GM12875 (cell line): ENCODE data around the gene CAT.
A peak's percentile ranks its signal among the peaks of the same experiment; 100 is the strongest.

Experiments used
- H3K4me3 ChIP-seq: one replicate; pipeline ENCODE4 v1.5.1; 2011; ENCODE audit warnings: low read depth, low read length, control low read depth
- CTCF ChIP-seq: IDR thresholded peaks from 2 replicates; pipeline ENCODE4 v1.5.1; 2011; ENCODE audit warnings: low read depth, mild to moderate bottlenecking, control low read depth, inconsistent platforms, low read length, moderate library complexity, borderline replicate concordance; ENCODE audit not compliant: insufficient read depth

Gene CAT

GRCh38 chr11:34433899-34434298 is 4.8 kb upstream of the CAT start:
- no peak overlapping the region for H3K4me3 ChIP-seq
- no peak for TF ChIP-seq CTCF

- no peak overlapping the region for H3K4me3 ChIP-seq
- no peak for TF ChIP-seq CTCF
Measured at GRCh38 chr11:34437224-34438125, 1.3 kb upstream of the CAT start.

GRCh38 chr11:34439610-34440198 is 970 bp downstream of the CAT start:
- H3K4me3 ChIP-seq, result peak overlapping the region; percentile 85
- no peak for TF ChIP-seq CTCF

GRCh38 chr11:34441814-34442213 is 3.1 kb downstream of the CAT start:
- TF ChIP-seq CTCF, result no peak
- H3K4me3 ChIP-seq, result no peak overlapping the region

GRCh38 chr11:34443136-34443535 is 4.4 kb downstream of the CAT start:
- no peak overlapping the region for H3K4me3 ChIP-seq
- no peak for TF ChIP-seq CTCF

GRCh38 chr11:34444428-34444827 is 5.7 kb downstream of the CAT start:
- H3K4me3 ChIP-seq, result no peak overlapping the region
- TF ChIP-seq CTCF, result no peak

- no peak for TF ChIP-seq CTCF
Measured at GRCh38 chr11:34445956-34446355, 7.2 kb downstream of the CAT start.

More at GRCh38 chr11:34445956-34446355, 7.2 kb downstream of the CAT start:
- H3K4me3 ChIP-seq, result no peak overlapping the region
